ENCODE results near the gene ALG1. TPM values are rescaled to one million over a fixed set of nuclear protein-coding genes. Genes with fewer than 3 reads are reported as not detected.

Gene ALG1
- total RNA-seq, 1 experiment from 2014 or later: 36.2 TPM

- Histone ChIP-seq H2AK5ac (ENCODE audit: insufficient read length, low read length) (no peak overlapping the region), H4K8ac (replicated peaks; ENCODE audit: insufficient read length, low read depth, low read length) (no peak overlapping the region), H4K91ac (ENCODE audit: insufficient read length, low read depth, low read length) (no peak overlapping the region), H2BK5ac (ENCODE audit: insufficient read length, low read length) (no peak overlapping the region), H3K9me3 (ENCODE audit: control insufficient read depth, low read depth, low read length) (no peaks in the 10 kb centered on the region), H3K4me1 (ENCODE audit: insufficient read depth, low read length) (no peaks in the 10 kb centered on the region), H3K23me2 (ENCODE audit: insufficient read length, low read depth, low read length, poor library complexity, severe bottlenecking) (no peaks in the 10 kb centered on the region), H3K27me3 (ENCODE audit: insufficient read depth, low read length) (no peaks in the 10 kb centered on the region; the same call in 1 of the 2 replicates), H3K9ac (ENCODE audit: extremely low read depth, insufficient read length, low read length) (no peak overlapping the region), H3T11ph (ENCODE audit: low read length) (no peak overlapping the region), H3K18ac (ENCODE audit: insufficient read length, low read depth, low read length) (no peak overlapping the region), H3K4ac (ENCODE audit: low read depth, low read length) (no peak overlapping the region), H2BK20ac (ENCODE audit: low read depth, low read length, poor library complexity, severe bottlenecking) (no peak overlapping the region), H3K23ac (ENCODE audit: insufficient read length, low read depth, low read length) (no peak overlapping the region), H3K56ac (ENCODE audit: insufficient read length, low read depth, low read length) (no peak overlapping the region), H4K20me1 (ENCODE audit: control insufficient read depth, insufficient read depth, insufficient read length) (no peaks in the 10 kb centered on the region), H2BK120ac (ENCODE audit: low read depth, low read length, poor library complexity, severe bottlenecking) (no peak overlapping the region), H2BK15ac (ENCODE audit: low read depth, low read length) (no peak overlapping the region), H2AFZ (ENCODE audit: low read length) (no peak overlapping the region), H2BK12ac (ENCODE audit: insufficient read length, low read depth, low read length) (no peak overlapping the region), H4K5ac (ENCODE audit: insufficient read length, low read depth, low read length) (no peak overlapping the region), H3K27ac (ENCODE audit: insufficient read length, low read depth, low read length) (no peak overlapping the region), H3K79me2 (ENCODE audit: insufficient read depth, low read length) (no peaks in the 10 kb centered on the region), H3K4me2 (ENCODE audit: insufficient read depth, insufficient read length, low read length) (no peak overlapping the region), H3K79me1 (ENCODE audit: insufficient read depth, low read depth, low read length, poor library complexity, severe bottlenecking) (no peaks in the 10 kb centered on the region), H3K14ac (ENCODE audit: insufficient read depth, low read length) (no peak overlapping the region)
- no peak for DNase-seq
- H3K9me3 Mint-ChIP-seq: no peaks in the 10 kb centered on the region
- WGBS (ENCODE audit: extremely low coverage, insufficient read length, low lambda C conversion rate): no CpG with 5 or more reads among the region's 6 CpGs
- no peak for TF ChIP-seq CTCF (conservative IDR thresholded peaks at IDR 0.05)
- no peaks in the 10 kb centered on the region for H3K36me3 Mint-ChIP-seq (ENCODE audit: insufficient read depth in 1 of 3, low read depth in 3 of 3)
- H3K27me3 Mint-ChIP-seq (ENCODE audit: low read depth): peaks cover 14% of the 10 kb centered on the region
- peaks cover 9 to 15% of the 10 kb centered on the region in 2 experiments for H3K4me1 Mint-ChIP-seq
- H3K4me3 Mint-ChIP-seq: no peak overlapping the region
- no peak overlapping the region for H3K27ac Mint-ChIP-seq
Measured at GRCh38 chr16:5022521-5022920, 49.1 kb upstream of the ALG1 start.
